Kidney (tissue), 14 donors: ENCODE measurements around the gene RSPH6A. TPM values are rescaled to one million over a fixed set of nuclear protein-coding genes. Genes with fewer than 3 reads are reported as not detected.

Source experiments
- DNase-seq, 5 donors: peaks; one replicate each; pipeline ENCODE4 v3.0.0-alpha.2; 2013 to 2020
- FAIRE-seq: peaks from 2 replicates; lab custom pipeline; 2012; peaks lifted over from hg19 to GRCh38; lab: Jason Lieb, UNC
- H3K27ac ChIP-seq, 2 donors: one replicate each; pipeline ENCODE4 v1.7.0; 2013; ENCODE audit warnings: low read depth in 2 of 2, low read length in 2 of 2, inconsistent platforms in 1 of 2
- H3K27me3 ChIP-seq: one replicate; pipeline ENCODE4 v1.7.1; 2013; ENCODE audit warnings: low read length, inconsistent platforms; ENCODE audit not compliant: control insufficient read depth, insufficient read depth
- H3K36me3 ChIP-seq, 3 donors: one replicate each; pipeline versions ENCODE4 v1.7.0 to v1.7.1; 2013; ENCODE audit warnings: low read length in 3 of 3, control low read depth in 1 of 3, inconsistent platforms in 1 of 3; ENCODE audit not compliant: insufficient read depth in 3 of 3, control insufficient read depth in 2 of 3
- H3K4me1 ChIP-seq, 3 donors: one replicate each; pipeline versions ENCODE4 v1.7.0 to v1.7.1; 2013; ENCODE audit warnings: low read length in 3 of 3, inconsistent platforms in 1 of 3, low read depth in 1 of 3; ENCODE audit not compliant: control insufficient read depth in 2 of 3, insufficient read depth in 2 of 3
- H3K4me3 ChIP-seq, 3 donors: one replicate each; pipeline versions ENCODE4 v1.7.0 to v1.8.1; 2013; ENCODE audit warnings: low read length in 3 of 3, control low read depth in 1 of 3, inconsistent platforms in 1 of 3
- H3K9ac ChIP-seq, 3 donors: one replicate each; pipeline versions ENCODE4 v1.7.0 to v1.7.1; 2013; ENCODE audit warnings: low read length in 3 of 3, control low read depth in 1 of 3, inconsistent platforms in 1 of 3
- H3K9me3 ChIP-seq, 3 donors: one replicate each; pipeline versions ENCODE4 v1.7.0 to v1.7.1; 2013; ENCODE audit warnings: low read length in 3 of 3, control low read depth in 1 of 3, inconsistent platforms in 1 of 3; ENCODE audit not compliant: control insufficient read depth in 2 of 3, insufficient read depth in 1 of 3
- intact Hi-C: fragments of 100-400 bp; cut with DNase I; formaldehyde crosslinking; loops from one replicate; pipeline ENCODE4 v1.11.1; 2022
- polyA plus RNA-seq: library from polyadenylated mRNA; stranded (reverse); fragments of 350-450 nt; fragmentation: Illumina TruSeq; extraction: RNeasy Lipid Tissue Mini Kit (QIAGEN cat#74804); gene quantifications from one replicate; pipeline ENCODE4 v1.2.3, GENCODE V29; 2014; ENCODE audit warnings: low read depth, low replicate concordance; ENCODE audit not compliant: insufficient read depth
- total RNA-seq: library from RNA; stranded (reverse); fragmentation: NEBNext Ultra II Directional; extraction: Animal tissue kit (Norgen Biotek cat#: 25700); gene quantifications from one replicate; pipeline ENCODE4 v1.2.1, GENCODE V29; 2021
- TF ChIP-seq, protein P1 (sequence below): IDR thresholded peaks from 3 replicates; pipeline ENCODE4 v1.5.1; 2012; ENCODE audit warnings: mild to moderate bottlenecking, moderate library complexity, borderline replicate concordance; ENCODE audit not compliant: insufficient read depth; ENCODE audit errors: extremely low read depth
- donor health status: control.
- donor health status: control.
- donor health status: control.
- donor health status: control.
- donor health status: control.
- donor health status: DM: yes; HTN: yes; CAD: no.
- donor health status: Normal renal cell carcinoma (clear cell type).

Gene RSPH6A
- total and polyA plus RNA-seq, 2 donors from 2014 or later: 0.13 TPM; not detected in 1

DNA sequence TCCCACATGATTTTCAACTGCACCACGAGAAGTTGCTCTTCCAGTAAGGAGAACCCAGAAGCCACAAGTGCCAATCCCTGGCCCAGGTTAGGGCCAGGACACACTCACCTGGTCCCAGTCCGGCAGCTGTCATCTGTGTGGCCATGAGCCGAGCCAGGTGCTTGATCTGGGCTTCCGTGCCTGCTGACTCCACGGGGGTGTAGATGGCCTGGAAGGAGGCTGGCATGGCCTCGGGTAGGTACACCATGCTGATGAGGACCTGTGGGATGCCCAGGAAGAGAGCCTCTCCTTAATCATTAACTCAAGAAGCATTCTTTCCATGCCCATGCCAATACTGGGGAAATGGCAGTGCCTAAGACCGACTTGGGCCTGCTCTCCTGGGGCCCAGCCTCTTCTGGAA, 19.9 kb upstream of the RSPH6A start:
- FAIRE-seq: no peak
- Histone ChIP-seq H3K9ac (no peak overlapping the region), H3K4me1 (peaks cover 0 to 3% (median 0%) of the 10 kb centered on the region in 3 donors), H3K27ac (no peak overlapping the region), H3K4me3 (no peak overlapping the region), H3K27me3 (no peaks in the 10 kb centered on the region), H3K36me3 (peaks cover 8 to 52% (median 29%) of the 10 kb centered on the region in 3 donors), H3K9me3 (peaks cover 0 to 5% (median 0%) of the 10 kb centered on the region in 3 donors)
- DNase-seq: no peak
- TF ChIP-seq, protein P1, sequence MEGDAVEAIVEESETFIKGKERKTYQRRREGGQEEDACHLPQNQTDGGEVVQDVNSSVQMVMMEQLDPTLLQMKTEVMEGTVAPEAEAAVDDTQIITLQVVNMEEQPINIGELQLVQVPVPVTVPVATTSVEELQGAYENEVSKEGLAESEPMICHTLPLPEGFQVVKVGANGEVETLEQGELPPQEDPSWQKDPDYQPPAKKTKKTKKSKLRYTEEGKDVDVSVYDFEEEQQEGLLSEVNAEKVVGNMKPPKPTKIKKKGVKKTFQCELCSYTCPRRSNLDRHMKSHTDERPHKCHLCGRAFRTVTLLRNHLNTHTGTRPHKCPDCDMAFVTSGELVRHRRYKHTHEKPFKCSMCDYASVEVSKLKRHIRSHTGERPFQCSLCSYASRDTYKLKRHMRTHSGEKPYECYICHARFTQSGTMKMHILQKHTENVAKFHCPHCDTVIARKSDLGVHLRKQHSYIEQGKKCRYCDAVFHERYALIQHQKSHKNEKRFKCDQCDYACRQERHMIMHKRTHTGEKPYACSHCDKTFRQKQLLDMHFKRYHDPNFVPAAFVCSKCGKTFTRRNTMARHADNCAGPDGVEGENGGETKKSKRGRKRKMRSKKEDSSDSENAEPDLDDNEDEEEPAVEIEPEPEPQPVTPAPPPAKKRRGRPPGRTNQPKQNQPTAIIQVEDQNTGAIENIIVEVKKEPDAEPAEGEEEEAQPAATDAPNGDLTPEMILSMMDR: no peak
- intact Hi-C loops: no loop called here

DNA sequence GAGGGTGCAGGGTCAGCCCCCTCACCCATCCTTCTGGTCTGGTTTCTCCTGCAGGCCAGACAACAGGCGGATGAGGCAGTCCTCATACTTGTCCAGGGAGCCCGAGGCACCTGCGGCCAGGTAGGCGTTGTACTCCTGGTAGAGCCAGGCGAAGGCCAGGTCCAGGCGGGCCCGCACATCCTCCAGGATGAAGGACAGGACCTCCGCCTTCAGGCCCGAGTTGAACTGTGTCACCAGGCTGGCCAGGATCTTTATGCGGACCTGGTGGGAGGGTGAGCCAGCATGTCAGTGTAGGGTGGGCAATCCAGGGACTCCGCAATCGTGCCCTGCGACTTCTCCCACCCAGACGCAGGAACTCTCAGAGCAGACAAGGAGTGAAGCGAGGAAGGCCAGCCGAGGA, 13.8 kb upstream of the RSPH6A start:
- no peak for FAIRE-seq
- Histone ChIP-seq H3K9me3 (no peaks in the 10 kb centered on the region), H3K9ac (no peak overlapping the region), H3K4me3 (no peak overlapping the region), H3K27ac (no peak overlapping the region), H3K4me1 (no peaks in the 10 kb centered on the region), H3K36me3 (peaks cover 2 to 52% (median 35%) of the 10 kb centered on the region in 3 donors), H3K27me3 (no peaks in the 10 kb centered on the region)
- no peak for DNase-seq
- TF ChIP-seq, protein P1: no peak
- intact Hi-C loops: no loop called here

DNA sequence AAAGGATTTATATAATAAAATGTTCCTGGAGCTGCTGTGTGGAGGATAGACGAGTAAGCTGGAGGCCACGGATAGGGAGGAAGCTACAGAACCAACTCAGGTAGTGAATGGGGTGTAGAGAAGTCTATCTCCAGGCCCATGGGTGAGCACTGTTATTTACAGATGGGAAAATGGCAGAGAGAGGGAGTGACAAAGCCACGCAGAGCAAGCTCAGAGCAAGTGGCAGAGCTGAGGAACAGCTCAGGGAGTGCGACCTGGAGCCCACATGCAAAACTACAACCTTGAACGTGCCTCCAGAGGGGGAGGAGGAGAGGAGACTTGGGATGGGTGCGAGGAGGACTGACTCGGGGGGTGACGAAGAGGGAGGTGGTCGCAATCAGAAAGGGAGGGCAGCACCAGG, 13.4 kb upstream of the RSPH6A start:
- FAIRE-seq: no peak
- no peaks in the 10 kb centered on the region for H3K9me3 ChIP-seq
- no peak for DNase-seq

More for the DNA sequence above, 13.4 kb upstream of the RSPH6A start:
- Histone ChIP-seq H3K4me1 (no peaks in the 10 kb centered on the region), H3K27me3 (no peaks in the 10 kb centered on the region), H3K4me3 (no peak overlapping the region), H3K36me3 (peaks cover 2 to 52% (median 35%) of the 10 kb centered on the region in 3 donors), H3K27ac (no peak overlapping the region), H3K9ac (no peak overlapping the region)
- intact Hi-C loops: no loop called here
- TF ChIP-seq, protein P1: no peak
